ENCODE data around the gene PARD3B.

- no peak for TF ChIP-seq HNRNPLL (IDR thresholded peaks at IDR 0.05; ENCODE audit: low read depth, low read length, poor library complexity, severe bottlenecking)
- TF ChIP-seq ZNF207 (IDR thresholded peaks at IDR 0.05; ENCODE audit: borderline replicate concordance) = no peak
- TF ChIP-seq BRF2 (CRISPR knock-in tag; IDR thresholded peaks at IDR 0.05) = no peak
- no peak for TF ChIP-seq HMGXB3 (CRISPR knock-in tag; IDR thresholded peaks at IDR 0.05; ENCODE audit: borderline replicate concordance)
- TF ChIP-seq ZBED4 (CRISPR knock-in tag; IDR thresholded peaks at IDR 0.05; ENCODE audit: borderline replicate concordance) = no peak
- no peak for TF ChIP-seq ZNF770 (CRISPR knock-in tag; IDR thresholded peaks at IDR 0.05)
- no peak for TF ChIP-seq HCFC1 (IDR thresholded peaks at IDR 0.05; ENCODE audit: low read depth, low read length)
- no peak for TF ChIP-seq YY1 (IDR thresholded peaks at IDR 0.05; ENCODE audit: insufficient read depth, insufficient replicate concordance, low read depth, low read length)
These were observed 1088.7 kb downstream of the PARD3B start for GRCh38 chr2:205633994-205634393.

Measured in HepG2 (cell line).